Stomach (tissue), 4 donors: ENCODE results near the gene HEPHL1.

Source experiments
- CTCF ChIP-seq, 7 experiments: fragments of 450-650 bp in 4 of 7; fragments of 200-600 bp in 3 of 7; sonication (generic) in 3 of 7; IDR thresholded peaks; one replicate each; pipeline ENCODE4 v1.5.1; 2016 to 2019; ENCODE audit warnings: antibody characterized with exemption in 7 of 7, control low read depth in 2 of 7, mild to moderate bottlenecking in 1 of 7
- EP300 ChIP-seq: sonication (generic); formaldehyde crosslinking; IDR thresholded peaks from one replicate; pipeline ENCODE4 v1.6.1; 2017; ENCODE audit warnings: antibody characterized with exemption
- POLR2A ChIP-seq, 4 donors: fragments of 450-650 bp; IDR thresholded peaks; one replicate each; pipeline ENCODE4 v1.6.1; 2016; ENCODE audit warnings: antibody characterized with exemption in 4 of 4, control low read depth in 2 of 4, mild to moderate bottlenecking in 1 of 4, moderate library complexity in 1 of 4

DNA sequence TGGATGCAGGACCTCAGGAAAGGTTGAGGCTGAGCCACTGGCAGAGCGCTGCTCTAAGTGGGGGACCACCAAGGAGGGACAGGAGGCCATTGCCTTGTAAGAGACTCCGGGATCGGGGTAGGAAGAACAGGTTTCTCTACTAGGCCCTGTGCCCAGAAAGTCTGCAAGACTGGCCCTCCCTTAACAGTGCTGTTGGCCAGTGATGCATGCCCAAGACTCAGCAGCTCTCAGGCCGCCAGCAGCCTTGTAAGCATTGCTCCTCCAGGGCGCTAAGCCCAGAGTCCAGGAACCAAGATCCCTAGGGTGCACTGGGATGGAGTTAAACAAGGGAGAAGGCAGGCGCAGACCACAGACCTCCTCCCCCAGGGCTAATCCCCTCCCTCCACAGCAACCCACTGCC is 68.2 kb downstream of the HEPHL1 start:
- no peak for TF ChIP-seq CTCF (IDR thresholded peaks at IDR 0.05)
- no peak for TF ChIP-seq POLR2A (IDR thresholded peaks at IDR 0.05)
- TF ChIP-seq EP300, result no peak
